Hepatic stellate cell (primary cell): ENCODE data around the gene LGALS1.

Experiments
- DNase-seq: peaks from one replicate; pipeline ENCODE4 v3.0.0; 2011; ENCODE audit warnings: low spot score

Gene LGALS1

DNA sequence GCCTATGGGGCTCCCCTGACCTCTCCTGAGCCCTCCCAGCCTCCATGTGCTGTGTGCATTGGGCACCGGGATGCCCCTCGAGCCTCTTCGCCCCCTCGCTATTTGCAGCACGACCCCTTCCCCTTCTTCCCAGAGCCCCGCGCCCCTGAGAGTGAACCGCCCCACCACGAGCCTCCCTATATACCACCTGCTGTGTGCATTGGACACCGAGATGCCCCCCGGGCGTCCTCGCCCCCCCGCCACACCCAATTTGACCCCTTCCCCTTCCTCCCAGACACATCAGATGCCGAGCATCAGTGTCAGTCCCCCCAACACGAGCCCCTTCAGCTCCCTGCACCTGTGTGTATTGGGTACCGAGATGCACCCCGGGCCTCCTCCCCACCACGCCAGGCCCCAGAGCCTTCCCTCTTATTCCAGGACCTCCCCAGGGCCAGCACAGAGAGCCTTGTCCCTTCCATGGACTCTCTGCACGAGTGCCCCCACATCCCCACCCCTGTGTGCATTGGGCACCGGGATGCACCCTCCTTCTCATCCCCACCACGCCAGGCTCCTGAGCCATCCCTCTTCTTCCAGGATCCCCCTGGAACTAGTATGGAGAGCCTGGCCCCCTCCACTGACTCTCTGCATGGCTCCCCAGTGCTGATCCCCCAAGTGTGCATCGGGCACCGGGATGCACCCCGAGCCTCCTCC is 50.3 kb downstream of the LGALS1 start:
- no peak for DNase-seq

DNA sequence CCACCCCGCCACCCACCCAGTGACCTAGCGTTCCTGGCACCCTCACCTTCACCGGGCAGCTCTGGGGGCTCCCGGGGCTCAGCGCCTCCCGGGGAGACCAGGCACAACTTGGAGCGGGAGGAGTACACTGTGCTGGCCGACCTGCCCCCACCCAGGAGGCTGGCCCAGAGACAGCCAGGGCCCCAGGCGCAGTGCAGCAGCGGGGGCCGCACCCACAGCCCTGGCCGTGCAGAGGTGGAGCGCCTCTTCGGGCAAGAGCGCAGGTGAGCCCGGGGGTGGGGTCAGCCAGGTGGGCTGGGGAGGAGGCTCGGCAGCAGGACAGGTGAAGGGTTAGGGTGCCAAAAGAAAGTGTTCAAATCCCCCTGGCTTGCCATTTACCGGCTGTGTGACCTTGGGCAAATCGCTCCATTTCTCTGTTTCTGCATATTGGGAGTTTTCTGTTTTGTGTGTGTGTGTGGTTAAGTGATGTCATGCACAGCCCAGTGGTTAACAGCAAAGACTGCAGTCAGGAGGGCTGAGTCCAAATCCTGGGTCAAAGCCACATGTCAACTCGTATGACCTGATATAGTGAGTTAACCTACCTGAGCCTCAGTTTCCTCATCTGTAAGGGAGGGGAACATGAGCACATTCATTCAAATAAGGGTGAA is 50.9 kb downstream of the LGALS1 start:
- peak; percentile 76 for DNase-seq

DNA sequence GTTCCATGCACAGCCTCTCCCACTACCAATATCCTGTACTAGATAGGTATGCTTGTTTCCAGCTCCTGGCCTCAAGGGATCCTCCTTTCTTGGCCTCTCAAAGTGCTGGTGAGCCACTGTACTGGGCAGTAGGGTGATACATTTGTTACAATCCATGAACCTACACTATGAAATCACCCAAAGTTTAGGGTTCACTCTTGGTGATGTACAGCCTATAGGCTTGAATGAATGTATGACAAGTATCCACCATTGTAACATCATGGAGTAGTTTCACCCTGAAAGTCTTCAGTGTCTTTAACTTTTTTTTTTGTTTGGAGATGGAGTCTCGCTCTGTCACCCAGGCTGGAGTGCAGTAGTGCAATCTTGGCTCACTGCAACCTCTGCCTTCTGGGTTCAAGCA is 53.2 kb downstream of the LGALS1 start:
- DNase-seq, result no peak
